Breast epithelium (tissue), 4 donors: Measurements from ENCODE around the gene CGB2. TPM values are rescaled to one million over a fixed set of nuclear protein-coding genes. Genes with fewer than 3 reads are reported as not detected.

ENCODE experiments used
- DNase-seq, 2 donors: peaks; one replicate each; pipeline ENCODE4 v3.0.0-alpha.2; 2019; ENCODE audit warnings: low spot score in 2 of 2
- H3K27ac ChIP-seq, 2 donors: fragments of 200-600 bp; sonication (generic) in 1 of 2; one replicate each; pipeline ENCODE4 v1.5.1; 2016 to 2019; ENCODE audit warnings: mild to moderate bottlenecking in 1 of 2
- H3K27me3 ChIP-seq, 2 donors: fragments of 200-600 bp; sonication (generic) in 1 of 2; one replicate each; pipeline versions ENCODE4 v1.5.1 to v1.6.0; 2017 to 2019; ENCODE audit warnings: control low read depth in 1 of 2, mild to moderate bottlenecking in 1 of 2
- H3K36me3 ChIP-seq: fragments of 200-600 bp; one replicate; pipeline ENCODE4 v1.5.1; 2019
- H3K4me1 ChIP-seq, 2 donors: fragments of 200-600 bp; sonication (generic); one replicate each; pipeline ENCODE4 v1.5.1; 2016 to 2019; ENCODE audit warnings: control low read depth in 1 of 2
- H3K4me3 ChIP-seq, 3 donors: fragments of 200-600 bp; sonication (generic); 1 replicate in 2 of 3; 2 replicates in 1 of 3; pipeline ENCODE4 v1.5.1; 2016 to 2019; ENCODE audit warnings: mild to moderate bottlenecking in 3 of 3, moderate library complexity in 2 of 3
- H3K9me3 ChIP-seq, 2 donors: fragments of 200-600 bp; sonication (generic) in 1 of 2; one replicate each; pipeline ENCODE4 v1.5.1; 2016 to 2019; ENCODE audit warnings: control low read depth in 1 of 2
- CTCF ChIP-seq, 3 donors: fragments of 450-650 bp; IDR thresholded peaks; one replicate each; pipeline ENCODE4 v1.5.1; 2016 to 2017; ENCODE audit warnings: antibody characterized with exemption in 3 of 3, mild to moderate bottlenecking in 3 of 3, moderate library complexity in 3 of 3
- POLR2A ChIP-seq: fragments of 450-650 bp; IDR thresholded peaks from one replicate; pipeline ENCODE4 v1.6.1; 2016; ENCODE audit warnings: antibody characterized with exemption, mild to moderate bottlenecking, moderate library complexity
- POLR2AphosphoS5 ChIP-seq, 3 donors: sonication (generic); formaldehyde crosslinking; IDR thresholded peaks; one replicate each; pipeline ENCODE4 v1.6.1; 2017; ENCODE audit warnings: antibody characterized with exemption in 3 of 3
- intact Hi-C: fragments of 100-400 bp; cut with DNase I; formaldehyde crosslinking; loops from one replicate; pipeline ENCODE4 v1.15.1; 2023; ENCODE audit warnings: low total_unique reads
- total RNA-seq, 3 donors: library from RNA; depleted of rRNA; stranded (reverse); fragments of >200 nt; gene quantifications; one replicate each; pipeline ENCODE4 v1.1.0, GENCODE V29; 2016

CGB2 gene
- total RNA-seq, 3 donors from 2014 or later = not detected

- intact Hi-C loops = no loop called here
- no peaks in the 10 kb centered on the region for H3K4me1 ChIP-seq
- DNase-seq = no peak
- H3K9me3 ChIP-seq = no peaks in the 10 kb centered on the region
- H3K4me3 ChIP-seq = no peak overlapping the region
- H3K27ac ChIP-seq = no peak overlapping the region
- TF ChIP-seq POLR2A (no peak), CTCF (IDR thresholded peaks at IDR 0.05) (no peak), POLR2AphosphoS5 (IDR thresholded peaks at IDR 0.05) (no peak)
- H3K36me3 ChIP-seq = no peaks in the 10 kb centered on the region
- H3K27me3 ChIP-seq = peaks cover 0 to 15% of the 10 kb centered on the region in 2 donors
These were observed 29.3 kb downstream of the CGB2 start for GRCh38 chr19:49061000-49061399.

- H3K4me3 ChIP-seq = no peak overlapping the region
- no peaks in the 10 kb centered on the region for H3K9me3 ChIP-seq
- peaks cover 0 to 15% of the 10 kb centered on the region in 2 donors for H3K27me3 ChIP-seq
- no peak for DNase-seq
- H3K36me3 ChIP-seq = no peaks in the 10 kb centered on the region
- no peak for TF ChIP-seq POLR2AphosphoS5 (IDR thresholded peaks at IDR 0.05)
- TF ChIP-seq CTCF (IDR thresholded peaks at IDR 0.05) = no peak
- no peak for TF ChIP-seq POLR2A
- no peak overlapping the region for H3K27ac ChIP-seq
- intact Hi-C loops = no loop called here
- no peaks in the 10 kb centered on the region for H3K4me1 ChIP-seq
These were observed 29.8 kb downstream of the CGB2 start for GRCh38 chr19:49061445-49061844.

- peak in 1 of 2 donors; percentile 88 for DNase-seq
- peak overlapping the region in 2 of 3 donors; percentile 50 to 67 for H3K4me3 ChIP-seq
These were observed 32.4 kb downstream of the CGB2 start for GRCh38 chr19:49064029-49064629.

GRCh38 chr19:49064768-49065611 lies 33.3 kb downstream of the CGB2 start, which contains the start of gene NTF4:
Gene NTF4 (minus strand): TSS chr19:49064818. CDS start chr19:49061997, 2,821 bp downstream.
- Histone ChIP-seq H3K9me3 (no peaks in the 10 kb centered on the region), H3K36me3 (no peaks in the 10 kb centered on the region), H3K27me3 (peaks cover 0 to 15% of the 10 kb centered on the region in 2 donors), H3K4me1 (no peaks in the 10 kb centered on the region), H3K27ac (peak within 1 kb of the TSS; percentile 81 to 84), H3K4me3 (peak within 1 kb of the TSS in 2 of 3 donors; percentile 50 to 67)
- intact Hi-C loops = loop anchor here (5.0 kb wide), 1 partner anchor 442 kb away; no protein-coding TSS in a partner anchor
- no peak for TF ChIP-seq POLR2AphosphoS5 (IDR thresholded peaks at IDR 0.05)
- TF ChIP-seq CTCF (IDR thresholded peaks at IDR 0.05) = no peak
- no peak for TF ChIP-seq POLR2A
- DNase-seq = peak in 1 of 2 donors; percentile 52

More at GRCh38 chr19:49064029-49064629, 32.4 kb downstream of the CGB2 start:
- H3K27ac ChIP-seq = peak overlapping the region; percentile 81 to 84
- H3K4me1 ChIP-seq = no peaks in the 10 kb centered on the region
- intact Hi-C loops = no loop called here
- H3K36me3 ChIP-seq = no peaks in the 10 kb centered on the region
- no peaks in the 10 kb centered on the region for H3K9me3 ChIP-seq
- TF ChIP-seq CTCF (IDR thresholded peaks at IDR 0.05) = no peak
- no peak for TF ChIP-seq POLR2AphosphoS5 (IDR thresholded peaks at IDR 0.05)
- peaks cover 0 to 12% of the 10 kb centered on the region in 2 donors for H3K27me3 ChIP-seq
